Upper lobe of left lung (tissue), 4 donors: Measurements from ENCODE around the gene PLIN4.

Experiments used
- CTCF ChIP-seq, 6 experiments: fragments of 450-650 bp in 4 of 6; fragments of 200-600 bp in 2 of 6; sonication (generic) in 2 of 6; IDR thresholded peaks; one replicate each; pipeline ENCODE4 v1.5.1; 2016 to 2019; ENCODE audit warnings: antibody characterized with exemption in 6 of 6
- POLR2A ChIP-seq, 4 donors: fragments of 450-650 bp; IDR thresholded peaks; one replicate each; pipeline ENCODE4 v1.5.1; 2016 to 2017; ENCODE audit warnings: antibody characterized with exemption in 4 of 4, mild to moderate bottlenecking in 2 of 4
- POLR2AphosphoS5 ChIP-seq, 2 donors: sonication (generic); formaldehyde crosslinking; IDR thresholded peaks; one replicate each; pipeline ENCODE4 v1.5.1; 2017; ENCODE audit warnings: antibody characterized with exemption in 2 of 2

- TF ChIP-seq POLR2AphosphoS5 (IDR thresholded peaks at IDR 0.05) (no peak), CTCF (IDR thresholded peaks at IDR 0.05) (no peak), POLR2A (IDR thresholded peaks at IDR 0.05) (no peak)
These were observed 37.6 kb upstream of the PLIN4 start for GRCh38 chr19:4555657-4556561.
